22Rv1 (cell line): ENCODE data around the gene GJC2.
"Not testable (repeated sequence)": the region's sequence is repeated elsewhere in the genome, so short reads cannot be mapped to it uniquely, and the experiment has no call there.

ENCODE experiments used
- H3K27ac ChIP-seq: fragments of 450-650 bp; 2 replicates; pipeline ENCODE4 v1.5.1; 2017
- CTCF ChIP-seq: fragments of 450-650 bp; IDR thresholded peaks from 2 replicates; pipeline ENCODE4 v1.5.1; 2017; ENCODE audit warnings: mild to moderate bottlenecking
- ZFX ChIP-seq: fragments of 450-650 bp; IDR thresholded peaks from 2 replicates; pipeline ENCODE4 v1.6.1; 2017; ENCODE audit warnings: antibody characterized with exemption, borderline replicate concordance

Gene GJC2

GRCh38 chr1:228109073-228109961, 40.4 kb upstream of the GJC2 start, which contains the start of gene MRPL55:
MRPL55 (minus strand) TSS chr1:228109299; CDS start chr1:228108260, 1,039 bp downstream.
- TF ChIP-seq ZFX (no peak), CTCF (peak; percentile 55)
- peak within 1 kb of the TSS; percentile 67 for H3K27ac ChIP-seq

GRCh38 chr1:228109962-228110488, 39.7 kb upstream of the GJC2 start:
- TF ChIP-seq ZFX = no peak
- no peak for TF ChIP-seq CTCF
- H3K27ac ChIP-seq = peak overlapping the region; percentile 67; the same call in 1 of the 2 replicates

GRCh38 chr1:228110556-228110955, 39.2 kb upstream of the GJC2 start:
- TF ChIP-seq CTCF (no peak), ZFX (no peak)
- no peak overlapping the region for H3K27ac ChIP-seq

GRCh38 chr1:228111315-228111714, 38.4 kb upstream of the GJC2 start:
- H3K27ac ChIP-seq = not testable (repeated sequence)

- H3K27ac ChIP-seq = no peak overlapping the region
- no peak for TF ChIP-seq ZFX
- no peak for TF ChIP-seq CTCF
Observed at GRCh38 chr1:228112167-228112566, 37.6 kb upstream of the GJC2 start.

GRCh38 chr1:228112617-228113016, 37.1 kb upstream of the GJC2 start:
- H3K27ac ChIP-seq = no peak overlapping the region
- TF ChIP-seq ZFX (no peak), CTCF (no peak)

GRCh38 chr1:228114827-228115226, 34.9 kb upstream of the GJC2 start:
- no peak overlapping the region for H3K27ac ChIP-seq
- TF ChIP-seq ZFX = no peak
- TF ChIP-seq CTCF = no peak
